Measurements from ENCODE around the gene SPANXA2. TPM values are rescaled to one million over a fixed set of nuclear protein-coding genes. Genes with fewer than 3 reads are reported as not detected.
"Not testable (repeated sequence)": the region's sequence is repeated elsewhere in the genome, so short reads cannot be mapped to it uniquely, and the experiment has no call there.

Gene SPANXA2
- not detected in 2 replicates for total RNA-seq (2012; rRNA removed)
- not detected in 2 replicates for polyA plus RNA-seq (2012; rRNA removed)
- not detected in 2 replicates for polyA plus RNA-seq (2012; cell fraction: cytosol; rRNA removed)
- polyA plus RNA-seq (2012; cell fraction: nucleus; rRNA removed; ENCODE audit: low replicate concordance): not detected in 2 replicates
- not detected for Bru-seq, nascent RNA
- BruChase-seq, experiment 1, labeled RNA remaining after a 6-hour chase: not detected
- BruChase-seq, experiment 2, labeled RNA remaining after a 2-hour chase: not detected
- long read RNA-seq: 0 reads

- H2BK5ac ChIP-seq (ENCODE audit: low read depth, low read length, poor library complexity, severe bottlenecking); H4K20me1 ChIP-seq (ENCODE audit: insufficient read depth, low read length); H2AK9ac ChIP-seq (replicated peaks; ENCODE audit: low read depth, low read length, poor library complexity); H3K18ac ChIP-seq (ENCODE audit: low read depth, low read length); H3K4me3 ChIP-seq (ENCODE audit: insufficient read depth, low read depth, low read length); H3K79me1 ChIP-seq (ENCODE audit: low read depth in 1 of 2, low read length in 2 of 2); H2BK20ac ChIP-seq (ENCODE audit: low read depth, low read length); H3K9ac ChIP-seq (ENCODE audit: low read depth, low read length); H3K27me3 ChIP-seq (ENCODE audit: control insufficient read depth, insufficient read depth, low read length); H3K14ac ChIP-seq (replicated peaks; ENCODE audit: low read depth, low read length); H4K91ac ChIP-seq (ENCODE audit: insufficient read depth, low read depth, low read length); H4K5ac ChIP-seq (ENCODE audit: low read depth, low read length); H2BK15ac ChIP-seq (ENCODE audit: low read depth, low read length); POLR2A ChIA-PET (ENCODE audit: unreplicated experiment); H3K9me3 ChIP-seq (ENCODE audit: control insufficient read depth, insufficient read depth, low read length); CTCF ChIA-PET; H3K4me2 ChIP-seq (ENCODE audit: low read depth, low read length); H3K56ac ChIP-seq (ENCODE audit: extremely low read depth, insufficient read depth, low read length); DNase-seq; BruUV-seq (replicated peaks); H3K27ac ChIP-seq (ENCODE audit: insufficient read depth, low read length); H3K4ac ChIP-seq (ENCODE audit: low read depth, low read length); intact Hi-C loops (cut with micrococcal nuclease); H2BK120ac ChIP-seq (ENCODE audit: low read depth, low read length); H3K9me1 ChIP-seq (ENCODE audit: insufficient read depth, low read length); H3K4me1 ChIP-seq (ENCODE audit: control insufficient read depth, insufficient read depth, low read length); dilution Hi-C loops (cut with HindIII; ENCODE audit: low sequenced_read_pairs, unreplicated experiment); H2AFZ ChIP-seq (replicated peaks; ENCODE audit: low read length, poor library complexity); ATAC-seq (ENCODE audit: low read depth); H2AK5ac ChIP-seq (ENCODE audit: low read depth, low read length); in situ Hi-C loops (cut with MboI; ENCODE audit: low sequenced_read_pairs); H3K36me3 ChIP-seq (ENCODE audit: control insufficient read depth, insufficient read depth, low read length); H4K8ac ChIP-seq (ENCODE audit: low read depth in 2 of 2, low read length in 2 of 2); H3K23ac ChIP-seq (ENCODE audit: low read depth, low read length): not testable (repeated sequence)
- WGBS, 2 experiments (ENCODE audit: extremely low coverage in 2 of 2, insufficient read length in 1 of 2): no CpG with 5 or more reads among the region's 10 CpGs
Observed at GRCh38 chrX:141589408-141589807, at the start of gene SPANXA2. TSS of gene SPANXA2 (plus strand) at chrX:141589708. CDS start at chrX:141589768, 60 bp downstream.

GRCh38 chrX:141542551-141542950, 47.0 kb upstream of the SPANXA2 start:
- ATAC-seq (ENCODE audit: low read depth); dilution Hi-C loops (cut with HindIII; ENCODE audit: low sequenced_read_pairs, unreplicated experiment); H3K9me3 ChIP-seq (ENCODE audit: control insufficient read depth, insufficient read depth, low read length); H3K56ac ChIP-seq (ENCODE audit: extremely low read depth, insufficient read depth, low read length); H2BK5ac ChIP-seq (ENCODE audit: low read depth, low read length, poor library complexity, severe bottlenecking); H3K27ac ChIP-seq (ENCODE audit: insufficient read depth, low read length); intact Hi-C loops (cut with micrococcal nuclease); H4K20me1 ChIP-seq (ENCODE audit: insufficient read depth, low read length); H2AK5ac ChIP-seq (ENCODE audit: low read depth, low read length); H4K91ac ChIP-seq (ENCODE audit: insufficient read depth, low read depth, low read length); H4K5ac ChIP-seq (ENCODE audit: low read depth, low read length); H2AFZ ChIP-seq (replicated peaks; ENCODE audit: low read length, poor library complexity); H3K23ac ChIP-seq (ENCODE audit: low read depth, low read length); H4K8ac ChIP-seq (ENCODE audit: low read depth in 2 of 2, low read length in 2 of 2); H3K9me1 ChIP-seq (ENCODE audit: insufficient read depth, low read length); DNase-seq; H3K36me3 ChIP-seq (ENCODE audit: control insufficient read depth, insufficient read depth, low read length); H3K4me1 ChIP-seq (ENCODE audit: control insufficient read depth, insufficient read depth, low read length); H3K4me3 ChIP-seq (ENCODE audit: insufficient read depth, low read depth, low read length); H2BK15ac ChIP-seq (ENCODE audit: low read depth, low read length); in situ Hi-C loops (cut with MboI; ENCODE audit: low sequenced_read_pairs); CTCF ChIA-PET; H3K79me1 ChIP-seq (ENCODE audit: low read depth in 1 of 2, low read length in 2 of 2); H2AK9ac ChIP-seq (replicated peaks; ENCODE audit: low read depth, low read length, poor library complexity); H3K4me2 ChIP-seq (ENCODE audit: low read depth, low read length); H2BK20ac ChIP-seq (ENCODE audit: low read depth, low read length); BruUV-seq (replicated peaks); POLR2A ChIA-PET (ENCODE audit: unreplicated experiment); H3K9ac ChIP-seq (ENCODE audit: low read depth, low read length); H3K18ac ChIP-seq (ENCODE audit: low read depth, low read length); H3K14ac ChIP-seq (replicated peaks; ENCODE audit: low read depth, low read length); H2BK120ac ChIP-seq (ENCODE audit: low read depth, low read length); H3K4ac ChIP-seq (ENCODE audit: low read depth, low read length); H3K27me3 ChIP-seq (ENCODE audit: control insufficient read depth, insufficient read depth, low read length): not testable (repeated sequence)
- WGBS, 2 experiments (ENCODE audit: extremely low coverage in 2 of 2, insufficient read length in 1 of 2): no CpG with 5 or more reads among the region's 16 CpGs
